Measurements from ENCODE around the gene SHISA3.

DNA sequence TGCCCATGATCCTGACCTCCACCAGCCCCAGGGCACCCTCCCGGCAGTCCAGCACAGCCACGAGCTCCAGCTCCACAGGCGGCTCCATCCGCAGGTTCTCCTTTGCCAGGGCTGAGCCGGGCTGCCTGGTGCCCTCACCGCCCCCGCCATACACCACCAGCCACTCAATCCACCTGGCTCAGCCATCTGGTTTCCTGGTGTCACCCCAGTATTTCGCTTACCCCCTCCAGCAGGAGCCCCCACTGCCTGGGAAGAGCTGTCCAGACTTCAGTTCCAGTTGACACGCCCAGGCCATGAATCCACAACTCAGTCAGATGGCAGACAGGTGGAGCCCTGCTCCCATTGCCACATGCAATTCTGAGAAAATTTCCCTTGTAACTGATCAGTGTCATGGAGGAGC, 3.9 kb downstream of the SHISA3 start:
- TF ChIP-seq POLR2A (IDR thresholded peaks at IDR 0.05) = no peak
- TF ChIP-seq, protein P1, sequence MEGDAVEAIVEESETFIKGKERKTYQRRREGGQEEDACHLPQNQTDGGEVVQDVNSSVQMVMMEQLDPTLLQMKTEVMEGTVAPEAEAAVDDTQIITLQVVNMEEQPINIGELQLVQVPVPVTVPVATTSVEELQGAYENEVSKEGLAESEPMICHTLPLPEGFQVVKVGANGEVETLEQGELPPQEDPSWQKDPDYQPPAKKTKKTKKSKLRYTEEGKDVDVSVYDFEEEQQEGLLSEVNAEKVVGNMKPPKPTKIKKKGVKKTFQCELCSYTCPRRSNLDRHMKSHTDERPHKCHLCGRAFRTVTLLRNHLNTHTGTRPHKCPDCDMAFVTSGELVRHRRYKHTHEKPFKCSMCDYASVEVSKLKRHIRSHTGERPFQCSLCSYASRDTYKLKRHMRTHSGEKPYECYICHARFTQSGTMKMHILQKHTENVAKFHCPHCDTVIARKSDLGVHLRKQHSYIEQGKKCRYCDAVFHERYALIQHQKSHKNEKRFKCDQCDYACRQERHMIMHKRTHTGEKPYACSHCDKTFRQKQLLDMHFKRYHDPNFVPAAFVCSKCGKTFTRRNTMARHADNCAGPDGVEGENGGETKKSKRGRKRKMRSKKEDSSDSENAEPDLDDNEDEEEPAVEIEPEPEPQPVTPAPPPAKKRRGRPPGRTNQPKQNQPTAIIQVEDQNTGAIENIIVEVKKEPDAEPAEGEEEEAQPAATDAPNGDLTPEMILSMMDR (IDR thresholded peaks at IDR 0.05 in 8 of 11, conservative IDR thresholded peaks at IDR 0.05 in 3 of 11) = no peak
- TF ChIP-seq POLR2AphosphoS5 (IDR thresholded peaks at IDR 0.05) = no peak

All from spleen (tissue), 7 donors.